DLD1 (cell line): ENCODE measurements around the gene NDUFA6.
"Not testable (repeated sequence)": the region's sequence is repeated elsewhere in the genome, so short reads cannot be mapped to it uniquely, and the experiment has no call there.

Experiments
- in situ Hi-C: cut with HindIII; loops from 2 replicates; pipeline ENCODE4 v1.10.0; 2017; ENCODE audit warnings: low sequenced_read_pairs

Gene NDUFA6

DNA sequence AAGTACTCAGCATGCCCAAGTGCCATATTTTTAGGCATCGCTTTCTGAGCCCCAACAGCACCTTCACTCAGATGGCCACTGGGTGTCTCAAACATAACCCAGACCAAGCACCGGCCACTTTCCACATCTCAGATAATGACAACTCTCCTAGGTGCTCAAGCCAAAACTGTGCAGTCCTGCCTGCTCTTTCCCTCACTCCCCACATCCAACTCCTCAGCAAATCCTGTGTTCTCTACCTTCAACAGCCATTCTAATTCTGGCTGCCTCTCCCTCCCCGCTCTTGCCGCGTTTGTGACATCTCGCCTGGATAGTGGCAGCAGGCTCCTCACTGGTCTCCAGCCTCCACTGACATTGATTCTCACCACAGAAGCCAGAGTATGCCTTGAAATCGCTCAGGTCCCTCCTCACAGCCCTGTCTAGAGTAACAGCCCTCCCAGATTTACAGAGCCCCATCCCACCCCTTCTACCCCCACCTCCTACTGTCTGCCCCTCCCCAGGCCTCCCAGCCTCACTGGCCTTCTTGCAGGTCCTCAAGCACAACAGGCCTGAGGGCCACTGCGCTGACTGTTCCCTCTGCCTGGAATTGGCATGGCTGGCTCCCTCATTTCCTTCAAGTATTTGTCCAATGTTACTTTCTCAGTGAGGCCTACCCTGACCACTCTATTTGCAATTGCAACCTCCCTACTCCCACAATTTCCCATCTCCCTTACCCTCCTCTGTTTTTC is 17.8 kb downstream of the NDUFA6 start:
- in situ Hi-C loops: no loop called here

DNA sequence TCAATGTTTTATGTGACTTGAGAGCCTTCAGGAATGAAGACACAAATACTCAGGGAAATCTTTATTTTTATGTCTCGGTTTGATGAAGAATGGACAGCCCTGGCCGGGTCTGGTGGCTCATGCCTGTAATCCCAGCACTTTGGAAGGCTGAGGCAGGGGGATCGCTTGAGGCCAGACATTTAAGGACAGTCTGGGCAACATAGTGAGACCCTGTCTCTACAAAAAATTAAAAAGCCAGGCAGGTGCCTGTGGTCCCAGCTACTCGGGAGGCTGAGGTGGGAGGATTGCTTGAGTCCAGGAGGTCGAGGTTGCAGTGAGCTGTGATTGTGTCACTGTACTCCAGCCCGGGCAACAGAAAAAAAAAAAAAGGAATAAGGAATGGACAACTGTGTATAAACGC is 19.1 kb downstream of the NDUFA6 start:
- in situ Hi-C loops: not testable (repeated sequence)

DNA sequence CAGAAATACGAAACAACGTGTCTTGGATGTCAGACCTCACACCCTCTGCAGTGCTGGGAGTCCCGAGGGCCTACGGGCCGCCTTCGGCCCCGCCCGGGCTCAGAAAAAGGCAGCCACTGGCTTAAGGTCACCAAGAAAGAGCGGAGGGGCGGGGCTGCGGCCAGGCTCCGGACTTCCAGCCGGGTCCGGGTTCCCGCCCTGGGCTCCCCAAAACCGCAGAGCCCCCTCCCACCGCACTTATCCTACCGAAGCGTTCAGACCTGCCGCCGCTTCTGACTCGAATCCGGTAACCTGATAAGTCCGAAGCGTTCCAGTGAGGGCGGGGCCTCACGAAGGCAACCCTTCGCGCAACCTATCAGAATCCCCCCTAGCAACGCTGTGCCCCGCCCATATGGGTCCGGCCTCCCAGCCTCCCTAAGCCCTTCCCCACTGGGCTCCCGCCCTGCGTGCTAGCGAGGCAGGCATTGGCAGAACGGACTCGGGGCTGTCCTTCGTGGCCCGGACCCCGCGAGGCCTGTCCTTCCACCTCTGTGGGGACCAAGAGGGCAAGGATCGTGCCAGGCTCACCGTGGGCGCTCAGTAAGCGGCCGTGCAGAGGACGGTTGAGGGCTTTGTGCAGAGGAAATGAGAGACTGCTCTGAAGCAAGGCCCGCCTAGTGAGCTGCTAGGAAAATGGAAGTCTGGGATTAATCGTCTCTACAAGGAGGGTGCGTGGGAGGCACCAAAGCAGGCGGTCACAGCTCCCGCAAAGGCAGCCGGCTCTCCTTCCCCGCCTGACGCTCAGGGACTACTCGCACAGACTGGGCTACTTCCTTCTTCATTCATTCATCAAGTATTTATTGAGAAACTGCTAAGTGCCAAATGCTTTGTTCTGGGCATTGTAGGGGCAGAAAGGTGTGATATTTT is 19.8 kb downstream of the NDUFA6 start, which contains the start of gene NAGA:
NAGA (minus strand) TSS at position 296 of the 906 bp plus-strand sequence. CDS start 515 bp downstream, outside the sequence.
- in situ Hi-C loops: no loop called here

DNA sequence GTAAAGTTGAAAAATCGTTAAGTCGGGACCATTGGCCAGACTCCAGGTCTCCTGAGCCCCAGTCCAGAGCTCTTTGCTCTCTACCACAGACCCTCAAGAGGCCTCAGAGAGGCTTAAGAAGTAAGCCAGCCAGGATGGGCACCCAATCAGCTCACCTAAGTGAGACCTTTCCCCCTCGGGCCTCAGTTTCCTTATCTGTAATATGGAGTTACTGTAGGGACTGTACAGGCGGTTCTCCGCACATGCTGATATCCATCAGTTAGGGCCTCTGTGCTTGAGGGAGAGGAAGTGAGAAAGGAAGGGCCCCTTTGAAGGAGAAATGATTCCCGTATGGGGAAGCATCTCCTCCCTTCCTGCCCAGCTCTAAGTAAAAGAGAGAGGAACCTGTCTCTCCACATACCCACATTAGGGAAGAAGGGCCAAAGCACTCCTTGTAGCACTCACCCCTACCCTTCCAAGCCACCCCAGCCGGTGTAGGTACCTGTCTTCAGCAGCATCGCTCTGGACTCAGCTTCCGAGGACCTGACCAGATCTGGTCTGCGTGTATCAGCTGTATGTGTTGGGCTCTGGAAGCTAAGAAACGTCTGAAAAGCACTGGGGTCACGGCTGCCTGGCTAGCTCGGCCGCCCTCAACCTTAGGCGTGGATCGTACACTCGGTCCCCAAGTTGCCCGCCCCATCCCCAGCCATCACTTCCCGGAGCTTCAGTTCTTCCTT is 20.6 kb downstream of the NDUFA6 start:
- in situ Hi-C loops: no loop called here

DNA sequence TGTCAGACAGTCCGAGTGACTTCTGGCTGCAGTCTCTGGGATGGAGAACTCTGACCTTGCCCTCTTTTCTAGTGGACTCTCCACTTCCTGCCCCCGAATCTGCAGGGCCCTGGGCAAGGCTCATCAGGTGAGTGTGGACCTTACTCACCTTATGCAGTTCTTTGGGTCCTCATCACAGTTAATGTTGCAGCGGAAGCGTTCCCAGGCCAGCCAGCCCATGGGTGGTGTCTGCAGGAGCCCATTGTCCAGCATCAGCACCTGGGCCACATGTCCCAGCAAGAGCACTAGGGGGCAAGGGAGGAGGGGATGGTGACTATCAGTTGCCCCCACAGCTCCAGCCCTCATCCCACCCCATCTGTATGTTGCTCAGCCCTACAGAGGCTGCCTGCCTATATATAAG is 22.3 kb downstream of the NDUFA6 start:
- in situ Hi-C loops: no loop called here

DNA sequence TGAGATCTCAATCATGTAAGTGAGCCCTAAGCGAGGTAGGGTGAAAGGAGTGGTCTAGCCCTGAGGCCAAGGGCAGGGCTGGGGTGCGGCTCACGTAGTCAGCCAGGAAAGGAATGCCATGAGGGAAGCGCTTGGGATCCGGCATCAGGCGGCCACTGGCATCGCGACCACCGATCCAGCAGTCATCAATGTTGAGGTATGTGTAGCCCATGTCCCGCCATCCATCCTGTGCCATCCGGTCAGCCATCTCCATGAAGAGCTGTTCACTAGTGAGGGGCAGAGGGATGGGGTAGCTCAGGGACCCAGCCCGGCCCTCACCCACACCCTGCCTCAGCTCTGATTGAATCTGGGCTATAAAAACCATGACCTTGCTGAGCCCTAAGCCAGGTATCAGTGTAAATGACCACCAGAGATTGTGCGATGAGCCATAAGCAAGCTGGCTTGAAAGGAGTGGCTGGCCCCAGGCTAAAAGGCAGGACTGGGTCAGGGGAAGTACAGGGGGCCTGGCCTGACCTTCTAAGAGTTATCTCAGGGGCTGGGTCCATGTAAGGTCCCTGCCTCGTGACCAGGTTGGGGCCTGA is 22.8 kb downstream of the NDUFA6 start:
- in situ Hi-C loops: no loop called here

DNA sequence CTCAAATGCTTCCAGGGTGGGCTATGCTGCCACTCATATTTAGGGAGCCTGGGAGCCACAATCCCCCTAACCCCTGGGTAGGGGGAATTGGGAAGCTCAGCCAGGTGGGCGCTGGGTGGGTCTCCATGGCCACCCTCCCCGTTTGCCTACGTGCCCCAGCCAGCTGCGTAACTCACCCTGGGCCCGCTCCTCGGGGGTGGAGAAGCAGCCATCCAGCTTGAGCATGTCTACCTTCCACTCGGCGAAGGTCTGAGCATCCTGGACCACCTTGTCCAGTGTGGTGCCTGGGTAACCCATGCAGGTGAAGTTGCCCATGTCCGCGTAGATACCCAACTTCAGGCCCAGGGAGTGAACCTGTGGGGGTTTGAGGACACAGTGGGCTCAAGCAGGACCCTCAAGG is 23.6 kb downstream of the NDUFA6 start:
- in situ Hi-C loops: no loop called here

DNA sequence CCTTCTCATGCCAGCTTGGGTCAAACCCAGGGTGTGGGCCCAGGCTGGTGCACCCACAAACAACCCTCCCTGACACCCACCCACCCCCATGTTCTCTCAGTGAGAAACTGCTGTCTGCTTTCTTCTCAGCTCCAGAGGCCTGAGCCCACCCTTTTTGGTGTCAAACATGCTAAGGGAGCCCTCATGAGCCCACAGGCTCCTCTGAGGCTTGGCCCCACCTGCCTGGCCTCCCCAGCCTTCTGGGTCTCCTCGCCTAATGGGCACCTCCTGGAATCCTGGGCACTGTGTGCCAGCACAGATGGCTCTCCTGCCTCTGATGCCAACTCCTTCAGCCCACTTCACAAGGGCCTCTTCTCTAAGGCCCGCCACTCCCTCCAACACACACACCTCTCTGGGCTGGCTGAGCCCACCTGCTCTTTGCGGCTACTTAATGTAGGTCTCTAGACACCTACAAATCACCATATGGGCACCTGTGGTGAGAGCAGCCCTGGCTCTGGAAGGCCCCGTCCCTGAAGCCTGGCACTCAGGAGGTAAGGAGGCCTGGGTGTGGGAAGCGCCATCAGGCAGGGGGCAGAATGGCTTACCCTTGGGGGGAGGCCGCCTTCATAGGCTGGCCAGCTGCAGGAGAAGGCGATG is 24.3 kb downstream of the NDUFA6 start:
- in situ Hi-C loops: no loop called here

DNA sequence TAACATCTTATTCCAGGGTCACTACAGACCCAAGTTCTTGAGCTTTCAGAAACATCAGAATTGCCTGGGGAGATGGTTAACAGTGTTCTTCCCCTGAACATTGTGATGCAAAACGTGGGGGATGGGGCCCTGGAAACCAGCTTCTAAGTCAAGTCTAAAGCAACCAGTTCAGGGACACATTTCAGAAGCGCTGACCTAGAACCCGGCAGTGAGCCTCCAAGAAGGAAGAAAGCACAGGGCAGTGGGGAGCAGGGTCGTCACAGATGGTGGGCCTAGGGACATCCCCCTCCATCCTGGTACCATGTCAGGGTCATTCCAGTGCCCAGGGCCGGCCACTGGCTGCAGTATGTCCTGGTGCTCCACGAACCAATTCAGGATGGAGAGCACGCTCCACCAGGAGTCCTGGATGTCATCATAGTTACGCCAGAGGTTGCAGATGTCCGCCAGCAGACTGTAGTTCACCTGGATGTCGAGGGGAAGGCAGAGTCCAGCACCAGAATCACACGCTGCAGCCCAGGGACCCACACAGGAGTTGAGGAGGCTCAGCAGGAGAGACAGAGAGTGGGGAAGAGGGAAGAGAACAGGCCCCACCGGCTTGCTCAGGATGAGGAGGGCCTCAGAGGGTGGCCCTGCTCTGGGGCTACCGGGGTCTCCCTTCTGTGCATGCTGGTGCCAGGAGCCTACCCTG is 25.0 kb downstream of the NDUFA6 start:
- in situ Hi-C loops: no loop called here

DNA sequence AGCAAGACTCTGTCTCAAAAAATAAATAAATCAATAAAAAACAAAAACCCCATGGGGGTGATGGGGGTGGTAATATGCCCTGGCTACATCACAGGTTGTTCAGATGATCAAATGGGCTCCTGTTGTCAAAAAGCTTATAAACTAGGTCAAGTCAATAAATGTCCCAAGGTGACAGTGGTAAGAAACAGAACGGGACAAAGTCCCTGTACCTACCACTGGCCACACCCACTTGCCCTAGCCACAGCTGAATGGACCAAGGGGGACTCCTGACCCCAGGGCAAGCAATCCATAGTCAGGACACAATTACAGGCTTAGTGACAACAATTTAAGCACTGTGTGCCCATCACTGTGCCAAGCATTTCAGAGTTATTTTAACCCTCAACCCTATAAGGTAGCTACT is 25.9 kb downstream of the NDUFA6 start:
- in situ Hi-C loops: no loop called here

DNA sequence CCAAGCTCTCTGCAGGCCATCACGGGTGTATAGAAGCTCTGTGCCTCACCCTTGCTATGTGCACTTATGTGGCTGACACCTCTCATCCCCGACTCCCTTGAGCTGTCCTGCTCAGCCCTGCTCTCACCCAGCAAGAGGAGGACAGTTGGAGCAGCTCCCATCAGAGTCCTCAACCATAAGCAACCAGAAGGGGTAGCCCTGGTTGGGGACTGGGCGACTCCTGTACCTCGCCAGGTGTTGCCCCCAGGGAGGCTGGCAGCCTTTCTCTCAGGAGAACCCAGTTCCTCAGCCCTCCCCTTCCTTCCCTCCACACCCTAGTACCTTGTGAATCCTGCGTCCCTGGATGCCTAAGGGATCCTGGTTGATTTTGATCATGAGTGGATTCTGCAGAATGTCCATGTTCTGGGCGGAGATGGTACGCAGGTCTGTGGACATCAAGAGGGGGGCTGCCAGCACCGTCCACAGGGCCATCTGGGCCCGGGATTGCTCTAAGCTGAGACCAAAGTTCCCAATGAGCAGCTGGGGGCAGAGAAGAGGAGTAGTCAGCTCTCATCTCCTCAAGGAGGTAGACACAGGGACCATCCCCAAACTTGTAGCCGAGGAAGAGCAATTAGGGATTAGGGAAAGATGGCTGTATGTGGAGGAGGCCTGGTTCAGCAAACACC is 27.9 kb downstream of the NDUFA6 start:
- in situ Hi-C loops: no loop called here

DNA sequence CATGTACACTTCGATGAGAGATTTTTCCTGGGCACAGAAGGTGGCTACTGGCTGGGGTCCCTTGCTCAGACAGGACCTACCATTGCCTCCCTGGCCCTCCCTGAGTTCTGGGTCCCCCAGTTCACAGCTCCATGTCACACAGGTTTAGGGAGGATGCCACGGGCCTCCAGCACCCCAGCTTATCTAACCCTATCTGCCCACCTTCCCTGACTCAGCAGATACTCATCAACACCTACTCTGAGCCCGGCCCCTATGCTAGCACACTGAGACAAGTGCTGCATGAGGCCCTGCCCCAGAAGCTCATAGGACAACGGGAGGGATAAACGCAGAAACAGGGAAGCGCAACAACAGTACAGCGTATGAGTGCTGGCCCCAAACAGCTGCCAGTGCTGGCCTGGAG is 29.5 kb downstream of the NDUFA6 start:
- in situ Hi-C loops: no loop called here

DNA sequence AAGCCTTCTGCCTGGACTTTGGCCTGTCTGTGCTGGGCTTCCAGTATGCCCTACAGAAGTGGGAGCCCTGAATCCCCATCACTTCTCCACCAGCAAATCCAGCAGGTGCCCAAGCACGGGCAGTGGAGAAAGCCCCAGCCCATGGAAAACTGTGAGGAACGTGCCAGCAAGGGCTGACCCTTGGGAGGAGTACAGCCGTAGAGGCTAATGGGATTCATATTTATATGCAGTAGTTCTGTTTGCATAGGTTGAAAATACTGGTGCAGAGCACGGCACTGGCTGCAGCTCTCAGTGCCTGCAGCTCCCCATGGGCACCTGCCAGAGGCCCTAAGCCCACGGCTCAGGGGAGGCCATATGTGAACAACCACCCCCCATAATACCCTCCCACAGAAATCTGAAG is 30.1 kb downstream of the NDUFA6 start:
- in situ Hi-C loops: no loop called here

DNA sequence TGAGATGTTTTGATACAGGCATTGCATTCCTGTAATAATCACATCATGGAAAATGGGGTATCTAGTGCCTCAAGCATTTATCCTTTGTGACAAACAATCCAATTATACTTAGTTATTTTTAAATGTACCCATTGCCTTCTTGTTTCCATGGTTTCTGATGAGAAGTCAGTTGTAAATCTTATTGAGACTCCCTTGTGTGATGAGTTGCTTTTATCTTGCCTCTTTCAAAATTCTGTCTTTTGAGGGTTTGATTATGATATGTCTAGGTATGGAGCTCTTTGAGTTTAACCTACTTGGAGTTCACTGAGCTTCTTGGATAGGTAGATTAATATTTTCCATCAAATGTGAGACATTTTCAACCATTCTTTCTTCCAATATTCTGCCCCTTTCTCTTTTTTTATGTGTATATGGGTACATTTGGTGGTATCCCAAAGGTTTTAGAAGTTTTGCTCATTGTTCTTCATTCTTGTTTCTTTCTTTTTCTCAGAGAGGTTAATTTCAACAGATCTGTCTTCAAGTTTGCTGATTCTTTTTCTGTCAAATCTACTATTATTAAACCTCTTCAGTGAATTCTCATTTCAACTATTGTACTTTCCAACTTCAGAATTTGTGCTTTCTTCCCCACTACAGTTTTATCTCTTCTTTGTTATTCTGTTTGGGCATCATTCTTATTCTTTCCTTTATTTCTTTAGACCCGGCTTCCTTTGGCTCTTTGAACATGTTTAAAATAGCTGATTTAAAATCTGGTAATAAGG is 33.6 kb downstream of the NDUFA6 start:
- in situ Hi-C loops: no loop called here

DNA sequence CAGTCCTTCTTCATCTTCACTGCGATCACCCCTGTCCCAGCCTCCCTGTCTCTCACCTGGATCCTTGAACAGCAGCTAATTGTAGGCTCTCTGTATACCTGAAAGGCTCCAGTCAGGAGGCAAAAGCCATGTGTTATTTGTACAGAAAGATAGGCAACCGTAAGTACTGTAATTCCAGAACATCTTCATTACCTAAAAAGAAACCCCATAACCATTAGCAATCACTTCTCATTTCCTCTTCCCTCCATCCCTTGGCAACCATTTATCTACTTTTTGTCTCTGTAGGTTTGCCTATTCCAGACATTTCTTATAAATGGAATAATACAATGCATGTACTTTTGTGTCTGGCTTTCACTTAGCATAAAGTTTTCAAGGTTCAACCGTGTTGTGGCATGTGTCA is 37.8 kb downstream of the NDUFA6 start:
- in situ Hi-C loops: no loop called here

DNA sequence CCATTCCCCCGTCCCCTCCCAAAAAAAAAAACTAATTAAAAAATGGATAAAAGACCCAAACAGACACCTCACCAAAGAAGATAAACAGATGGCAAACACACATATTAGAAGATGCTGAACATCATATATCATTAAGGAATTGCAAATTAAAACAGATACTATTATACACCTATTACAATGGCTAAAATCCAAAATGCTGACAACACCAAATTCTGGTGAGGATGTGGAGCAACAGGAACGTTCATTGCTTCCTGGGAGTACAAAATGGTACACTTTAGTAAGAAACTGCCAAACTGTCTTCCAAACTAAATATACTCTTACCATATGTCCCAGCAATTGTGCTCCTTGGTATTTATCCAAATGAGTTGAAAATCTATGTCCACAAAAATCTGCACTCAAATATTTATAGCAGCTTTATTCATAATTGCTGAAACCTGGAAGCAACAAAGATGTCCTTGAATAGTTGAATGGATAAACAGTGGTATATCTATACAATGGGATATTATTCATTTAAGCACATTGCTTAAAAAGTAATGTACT is 39.9 kb downstream of the NDUFA6 start:
- in situ Hi-C loops: no loop called here

DNA sequence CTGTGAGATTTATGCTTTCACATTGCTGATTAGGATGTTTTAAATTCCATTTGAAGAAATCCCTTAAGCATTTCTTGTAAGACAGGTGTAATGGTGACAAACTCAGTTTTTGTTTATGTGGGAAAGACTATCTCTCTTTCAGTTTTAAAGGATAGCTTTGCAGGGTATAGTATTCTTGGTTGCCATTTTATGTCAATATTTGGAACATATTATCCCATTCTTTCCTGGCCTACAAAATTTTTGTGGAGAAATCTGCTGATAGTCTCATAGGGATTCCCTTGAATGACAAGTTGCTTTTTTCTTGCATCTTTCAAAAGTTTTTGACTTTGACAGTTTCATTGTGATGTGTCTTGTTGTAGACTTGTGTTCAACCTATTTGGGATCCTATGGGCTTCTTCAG is 48.8 kb downstream of the NDUFA6 start:
- in situ Hi-C loops: no loop called here

DNA sequence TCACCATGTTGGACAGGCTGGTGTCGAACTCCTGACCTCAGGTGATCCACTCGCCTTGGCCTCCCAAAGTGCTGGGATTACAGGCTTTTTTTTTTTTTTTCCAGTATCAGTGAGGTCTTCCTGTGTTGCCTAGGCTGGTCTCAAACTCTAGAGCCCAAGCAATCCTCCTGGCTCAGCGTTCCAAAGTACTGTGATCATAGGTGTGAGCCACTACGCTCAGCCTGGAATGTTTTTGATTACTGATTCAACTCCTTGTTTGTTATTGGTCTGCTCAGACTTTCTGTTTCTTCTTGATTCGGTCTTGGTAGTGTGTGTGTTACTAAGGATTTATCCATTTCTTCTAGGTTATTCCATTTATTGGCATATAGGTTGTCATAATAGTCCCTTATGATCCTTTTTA is 51.3 kb downstream of the NDUFA6 start:
- in situ Hi-C loops: no loop called here
